WERI-Rb-1 (cell line): ENCODE data around the gene COL4A6.
"Not testable (repeated sequence)": the region's sequence is repeated elsewhere in the genome, so short reads cannot be mapped to it uniquely, and the experiment has no call there.

ENCODE experiments used
- DNase-seq: peaks from one replicate; pipeline ENCODE4 v3.0.0-alpha.2; 2020
- H3K27ac ChIP-seq: fragments of 250-450 bp; sonication (Bioruptor Pico); 2 replicates; pipeline ENCODE4 v1.5.1; 2020; ENCODE audit warnings: mild to moderate bottlenecking, moderate library complexity
- H3K27me3 ChIP-seq: fragments of 250-450 bp; sonication (Bioruptor Pico); 2 replicates; pipeline ENCODE4 v1.5.1; 2021; ENCODE audit warnings: mild to moderate bottlenecking, low read depth, moderate library complexity; ENCODE audit not compliant: insufficient read depth, severe bottlenecking
- H3K36me3 ChIP-seq: fragments of 250-450 bp; sonication (Bioruptor Pico); 2 replicates; pipeline ENCODE4 v1.5.1; 2020; ENCODE audit warnings: mild to moderate bottlenecking, moderate library complexity
- H3K4me3 ChIP-seq: 2 replicates; pipeline ENCODE4 v1.5.1; 2011; ENCODE audit warnings: low read depth, mild to moderate bottlenecking, control low read depth, low read length
- H3K9me3 ChIP-seq: fragments of 250-450 bp; sonication (Bioruptor Pico); 2 replicates; pipeline ENCODE4 v1.5.1; 2021; ENCODE audit warnings: mild to moderate bottlenecking, moderate library complexity; ENCODE audit not compliant: severe bottlenecking
- CTCF ChIP-seq: IDR thresholded peaks from 2 replicates; pipeline ENCODE4 v1.5.1; 2011; ENCODE audit warnings: low read depth, mild to moderate bottlenecking, control low read depth, inconsistent platforms, low read length

The COL4A6 gene

DNA sequence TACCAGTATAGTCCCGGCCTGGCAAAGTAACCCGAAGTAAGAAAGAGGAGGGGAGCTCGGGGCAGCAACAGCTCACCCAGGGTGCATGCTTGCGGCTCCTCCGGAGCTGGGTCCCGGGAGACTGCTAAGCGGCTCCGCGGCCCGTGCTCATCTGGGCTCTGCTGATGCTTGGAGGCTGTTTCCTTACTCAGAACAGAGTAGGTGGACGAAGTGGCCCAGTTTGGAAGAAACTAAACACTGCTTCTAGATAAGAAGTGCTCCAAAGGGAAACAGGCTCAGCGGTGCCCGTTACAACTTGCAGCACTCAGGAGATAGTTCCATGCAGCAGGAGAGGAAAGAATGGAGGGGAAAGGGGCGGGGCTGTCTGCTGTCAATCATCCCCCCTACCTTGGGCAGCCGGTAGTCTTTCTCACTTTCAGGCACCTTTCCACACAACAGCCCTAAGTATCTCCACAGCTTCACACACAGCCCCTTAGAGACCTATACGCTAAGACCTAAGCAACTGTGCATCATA, at the start of gene COL4A6:
TSS of gene COL4A6 (minus strand) at position 313 of the 514 bp plus-strand sequence. CDS start at position 87, 226 bp downstream.
- no peak for DNase-seq
- Histone ChIP-seq H3K4me3 (no peak within 1 kb of the TSS), H3K9me3 (no peaks in the 10 kb centered on the region), H3K27ac (no peak within 1 kb of the TSS), H3K27me3 (peaks cover 65% of the 10 kb centered on the region), H3K36me3 (no peaks in the 10 kb centered on the region)
- TF ChIP-seq CTCF = no peak

DNA sequence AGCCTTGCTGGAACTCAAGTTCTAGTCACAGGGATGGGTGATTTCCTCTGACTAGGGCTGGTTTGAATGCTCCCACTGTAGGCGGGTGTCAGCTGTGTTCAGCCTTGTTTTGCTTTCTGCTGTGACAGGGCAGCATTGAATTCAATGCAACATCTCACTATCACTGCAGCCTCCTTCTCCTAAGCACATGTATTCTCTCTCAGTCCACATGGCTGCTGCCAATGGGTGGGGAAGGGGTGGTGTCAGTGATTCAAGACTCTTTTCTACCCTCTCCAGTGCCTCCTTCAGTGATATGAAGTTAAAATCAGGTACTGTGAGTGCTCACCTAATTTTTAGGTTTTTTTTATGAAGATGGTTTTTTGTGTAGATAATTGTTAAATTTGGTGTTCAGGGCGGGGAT, 47.7 kb upstream of the COL4A6 start:
- H3K27me3 ChIP-seq = peaks cover 29% of the 10 kb centered on the region
- no peak for DNase-seq

DNA sequence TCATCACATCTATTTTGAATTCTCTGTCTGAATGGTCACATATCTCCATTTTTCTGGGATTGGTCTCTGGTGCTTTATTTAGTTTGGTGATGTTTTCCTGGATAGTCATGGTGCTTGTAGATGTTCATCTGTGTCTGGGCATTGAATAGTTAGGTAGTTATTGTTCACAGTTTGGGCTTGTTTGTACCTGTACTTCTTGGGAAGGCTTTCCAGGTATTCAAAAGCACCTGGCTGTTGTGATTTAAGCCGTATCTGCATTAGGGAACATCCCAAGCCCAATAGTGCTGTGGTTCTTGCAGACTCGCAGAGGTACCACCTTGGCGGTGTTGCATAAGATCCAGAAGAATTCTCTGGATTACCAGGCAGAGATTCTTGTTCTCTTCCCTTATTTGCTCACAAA, 46.0 kb upstream of the COL4A6 start:
- H3K9me3 ChIP-seq = no peaks in the 10 kb centered on the region
- H3K27me3 ChIP-seq = peaks cover 18% of the 10 kb centered on the region
- no peaks in the 10 kb centered on the region for H3K36me3 ChIP-seq
- no peak for DNase-seq
- H3K4me3 ChIP-seq = no peak overlapping the region
- H3K27ac ChIP-seq = no peak overlapping the region
- no peak for TF ChIP-seq CTCF

More for the DNA sequence above, 47.7 kb upstream of the COL4A6 start:
- no peak overlapping the region for H3K27ac ChIP-seq
- TF ChIP-seq CTCF = no peak
- H3K4me3 ChIP-seq = no peak overlapping the region
- H3K36me3 ChIP-seq = no peaks in the 10 kb centered on the region
- H3K9me3 ChIP-seq = no peaks in the 10 kb centered on the region

DNA sequence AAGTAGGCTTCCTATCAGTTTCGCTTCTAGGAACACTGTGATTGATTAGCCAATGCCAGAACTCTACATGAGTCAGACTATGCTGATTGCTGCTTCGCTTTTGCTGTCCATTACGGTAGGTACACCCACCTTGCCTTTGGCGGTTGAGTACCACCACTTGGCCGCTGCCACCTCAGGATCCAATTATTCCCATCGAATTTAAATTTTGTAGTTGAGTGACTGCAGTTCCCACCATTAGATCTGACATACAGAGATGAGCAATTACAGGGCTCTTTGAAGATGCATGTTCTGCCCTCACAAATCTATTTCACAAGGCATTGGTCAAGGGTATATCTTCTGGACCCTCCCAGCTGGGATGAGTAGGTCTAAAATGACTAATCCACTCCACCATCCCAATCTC, 43.3 kb upstream of the COL4A6 start:
- H3K36me3 ChIP-seq, DNase-seq, H3K4me3 ChIP-seq, H3K9me3 ChIP-seq, H3K27ac ChIP-seq: not testable (repeated sequence)
- H3K27me3 ChIP-seq = peaks cover 17% of the 10 kb centered on the region

- H3K4me3 ChIP-seq = no peak overlapping the region
- no peak for DNase-seq
- no peak for TF ChIP-seq CTCF
Measured at GRCh38 chrX:108473979-108474378, 35.8 kb upstream of the COL4A6 start.

GRCh38 chrX:108468486-108468885, 30.3 kb upstream of the COL4A6 start:
- Histone ChIP-seq H3K9me3 (no peaks in the 10 kb centered on the region), H3K4me3 (no peak overlapping the region), H3K27ac (no peak overlapping the region), H3K36me3 (no peaks in the 10 kb centered on the region), H3K27me3 (peaks cover 10% of the 10 kb centered on the region)
- no peak for TF ChIP-seq CTCF
- no peak for DNase-seq

More at GRCh38 chrX:108473979-108474378, 35.8 kb upstream of the COL4A6 start:
- H3K36me3 ChIP-seq = no peaks in the 10 kb centered on the region
- no peak overlapping the region for H3K27ac ChIP-seq
- no peaks in the 10 kb centered on the region for H3K9me3 ChIP-seq
- peaks cover 17% of the 10 kb centered on the region for H3K27me3 ChIP-seq
